Loucy (cell line): ENCODE measurements around the gene SAMD13.

Experiments
- EZH2phosphoT487 ChIP-seq: fragments of 200-600 bp; IDR thresholded peaks from 2 replicates; pipeline ENCODE4 v1.6.1; 2018; ENCODE audit warnings: antibody characterized with exemption, mild to moderate bottlenecking, moderate library complexity, borderline replicate concordance
- TF ChIP-seq, protein P1 (sequence below): fragments of 200-600 bp; sonication (generic); conservative IDR thresholded peaks from 2 replicates; pipeline ENCODE4 v1.5.1; 2014; ENCODE audit warnings: mild to moderate bottlenecking, antibody characterized with exemption, low read length

DNA sequence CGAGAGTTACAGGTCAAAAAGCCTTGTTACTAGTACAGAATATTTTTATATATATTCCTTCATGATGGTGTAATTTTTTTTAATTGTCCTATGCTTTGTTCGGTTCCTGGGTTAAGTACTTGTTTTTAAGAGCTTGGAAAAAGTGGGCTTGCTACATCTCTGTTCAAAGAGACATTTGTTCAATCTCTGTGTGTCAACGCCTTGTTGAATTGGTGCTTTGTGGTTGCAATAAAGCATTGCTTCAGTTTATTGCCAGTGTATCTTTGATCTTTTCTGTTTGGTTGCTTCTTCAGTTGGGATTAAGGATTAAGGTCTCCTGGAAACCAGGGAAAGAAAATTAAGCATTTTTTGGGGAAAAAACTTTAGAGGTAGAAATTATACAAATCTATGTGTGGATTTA, 49.0 kb downstream of the SAMD13 start:
- TF ChIP-seq, protein P1, sequence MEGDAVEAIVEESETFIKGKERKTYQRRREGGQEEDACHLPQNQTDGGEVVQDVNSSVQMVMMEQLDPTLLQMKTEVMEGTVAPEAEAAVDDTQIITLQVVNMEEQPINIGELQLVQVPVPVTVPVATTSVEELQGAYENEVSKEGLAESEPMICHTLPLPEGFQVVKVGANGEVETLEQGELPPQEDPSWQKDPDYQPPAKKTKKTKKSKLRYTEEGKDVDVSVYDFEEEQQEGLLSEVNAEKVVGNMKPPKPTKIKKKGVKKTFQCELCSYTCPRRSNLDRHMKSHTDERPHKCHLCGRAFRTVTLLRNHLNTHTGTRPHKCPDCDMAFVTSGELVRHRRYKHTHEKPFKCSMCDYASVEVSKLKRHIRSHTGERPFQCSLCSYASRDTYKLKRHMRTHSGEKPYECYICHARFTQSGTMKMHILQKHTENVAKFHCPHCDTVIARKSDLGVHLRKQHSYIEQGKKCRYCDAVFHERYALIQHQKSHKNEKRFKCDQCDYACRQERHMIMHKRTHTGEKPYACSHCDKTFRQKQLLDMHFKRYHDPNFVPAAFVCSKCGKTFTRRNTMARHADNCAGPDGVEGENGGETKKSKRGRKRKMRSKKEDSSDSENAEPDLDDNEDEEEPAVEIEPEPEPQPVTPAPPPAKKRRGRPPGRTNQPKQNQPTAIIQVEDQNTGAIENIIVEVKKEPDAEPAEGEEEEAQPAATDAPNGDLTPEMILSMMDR, result no peak
- no peak for TF ChIP-seq EZH2phosphoT487
